Progenitor cell of endocrine pancreas (in vitro differentiated cells): ENCODE results near the gene KCTD19. TPM values are rescaled to one million over a fixed set of nuclear protein-coding genes. Genes with fewer than 3 reads are reported as not detected.

Experiments
- DNase-seq: peaks from one replicate; pipeline ENCODE4 v3.0.0; 2021; ENCODE audit warnings: low spot score; ENCODE audit not compliant: unreplicated experiment
- H3K27ac Mint-ChIP-seq: 2 replicates; pipeline ENCODE4 v1.8.0; 2021; ENCODE audit warnings: mild to moderate bottlenecking, moderate library complexity, mixed read lengths
- H3K27me3 Mint-ChIP-seq: 2 replicates; pipeline ENCODE4 v1.8.0; 2021; ENCODE audit warnings: mixed read lengths
- H3K36me3 Mint-ChIP-seq: 2 replicates; pipeline ENCODE4 v1.8.0; 2022; ENCODE audit warnings: mixed read lengths; ENCODE audit not compliant: insufficient read depth
- H3K4me1 Mint-ChIP-seq: 2 replicates; pipeline ENCODE4 v1.8.0; 2021; ENCODE audit warnings: low read depth, mixed read lengths
- H3K4me3 Mint-ChIP-seq: 2 replicates; pipeline ENCODE4 v1.8.0; 2021; ENCODE audit warnings: low read depth, mild to moderate bottlenecking, moderate library complexity, mixed read lengths
- H3K9me3 Mint-ChIP-seq: 2 replicates; pipeline ENCODE4 v1.8.0; 2021; ENCODE audit warnings: low read depth, mixed read lengths
- total RNA-seq: library from RNA; stranded (reverse); gene quantifications from 2 replicates; pipeline ENCODE4 v1.2.1, GENCODE V29; 2021
- TF ChIP-seq, protein P1 (sequence below): fragments of 200-600 bp; sonication (generic); IDR thresholded peaks from one replicate; pipeline ENCODE4 v1.5.0; 2021; ENCODE audit warnings: antibody characterized with exemption, mild to moderate bottlenecking; ENCODE audit not compliant: unreplicated experiment

Gene KCTD19
- total RNA-seq, 1 donor from 2014 or later: 0.14 TPM

DNA sequence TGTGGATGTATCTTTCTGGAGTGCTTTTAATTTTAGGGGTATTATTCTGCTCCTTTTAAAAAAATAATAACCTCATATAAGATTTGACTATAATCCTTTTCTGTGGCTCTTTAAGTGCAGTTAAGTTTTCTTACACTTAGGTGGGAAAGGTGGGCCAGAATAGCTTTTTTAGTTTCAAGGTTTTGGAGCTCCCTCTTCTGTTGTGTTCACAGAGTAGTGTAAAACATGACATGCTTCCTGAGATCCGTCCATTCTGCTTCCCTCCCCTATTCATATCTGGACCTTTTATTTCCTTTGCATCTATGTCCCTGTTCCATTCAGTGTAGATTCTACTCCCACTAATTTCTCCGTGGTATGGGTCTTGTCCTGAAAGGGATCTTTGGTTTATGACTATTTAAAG lies 12.9 kb upstream of the KCTD19 start:
- Mint-ChIP-seq H3K27ac (no peak overlapping the region), H3K36me3 (peaks cover 2% of the 10 kb centered on the region), H3K27me3 (no peaks in the 10 kb centered on the region), H3K4me3 (no peak overlapping the region), H3K9me3 (peaks cover 13% of the 10 kb centered on the region), H3K4me1 (no peaks in the 10 kb centered on the region)
- TF ChIP-seq, protein P1, sequence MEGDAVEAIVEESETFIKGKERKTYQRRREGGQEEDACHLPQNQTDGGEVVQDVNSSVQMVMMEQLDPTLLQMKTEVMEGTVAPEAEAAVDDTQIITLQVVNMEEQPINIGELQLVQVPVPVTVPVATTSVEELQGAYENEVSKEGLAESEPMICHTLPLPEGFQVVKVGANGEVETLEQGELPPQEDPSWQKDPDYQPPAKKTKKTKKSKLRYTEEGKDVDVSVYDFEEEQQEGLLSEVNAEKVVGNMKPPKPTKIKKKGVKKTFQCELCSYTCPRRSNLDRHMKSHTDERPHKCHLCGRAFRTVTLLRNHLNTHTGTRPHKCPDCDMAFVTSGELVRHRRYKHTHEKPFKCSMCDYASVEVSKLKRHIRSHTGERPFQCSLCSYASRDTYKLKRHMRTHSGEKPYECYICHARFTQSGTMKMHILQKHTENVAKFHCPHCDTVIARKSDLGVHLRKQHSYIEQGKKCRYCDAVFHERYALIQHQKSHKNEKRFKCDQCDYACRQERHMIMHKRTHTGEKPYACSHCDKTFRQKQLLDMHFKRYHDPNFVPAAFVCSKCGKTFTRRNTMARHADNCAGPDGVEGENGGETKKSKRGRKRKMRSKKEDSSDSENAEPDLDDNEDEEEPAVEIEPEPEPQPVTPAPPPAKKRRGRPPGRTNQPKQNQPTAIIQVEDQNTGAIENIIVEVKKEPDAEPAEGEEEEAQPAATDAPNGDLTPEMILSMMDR: no peak
- DNase-seq: no peak

DNA sequence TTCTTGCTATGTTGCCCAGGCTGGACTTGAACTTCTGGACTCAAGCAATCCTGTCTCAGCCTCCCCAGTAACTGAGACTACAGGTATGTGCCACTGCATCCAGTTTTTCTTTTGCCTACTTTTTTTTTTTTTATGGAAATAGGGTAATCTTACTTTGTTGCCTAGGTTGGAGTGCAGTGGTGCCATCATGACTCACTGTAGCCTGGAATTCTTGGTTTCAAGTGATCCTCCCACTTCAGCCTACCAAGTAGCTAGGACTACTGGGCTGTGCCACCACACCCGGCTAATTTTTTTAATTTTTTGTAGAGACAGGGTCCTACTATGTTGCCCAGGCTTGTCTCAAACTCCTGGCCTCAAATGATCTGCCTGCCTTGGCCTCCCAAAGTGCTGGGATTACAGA lies 10.1 kb upstream of the KCTD19 start:
- peaks cover 13% of the 10 kb centered on the region for H3K9me3 Mint-ChIP-seq
- no peak overlapping the region for H3K27ac Mint-ChIP-seq
- no peaks in the 10 kb centered on the region for H3K27me3 Mint-ChIP-seq
- H3K36me3 Mint-ChIP-seq: peaks cover 2% of the 10 kb centered on the region
- H3K4me1 Mint-ChIP-seq: no peaks in the 10 kb centered on the region
- no peak for DNase-seq
- H3K4me3 Mint-ChIP-seq: no peak overlapping the region
- TF ChIP-seq, protein P1: no peak

DNA sequence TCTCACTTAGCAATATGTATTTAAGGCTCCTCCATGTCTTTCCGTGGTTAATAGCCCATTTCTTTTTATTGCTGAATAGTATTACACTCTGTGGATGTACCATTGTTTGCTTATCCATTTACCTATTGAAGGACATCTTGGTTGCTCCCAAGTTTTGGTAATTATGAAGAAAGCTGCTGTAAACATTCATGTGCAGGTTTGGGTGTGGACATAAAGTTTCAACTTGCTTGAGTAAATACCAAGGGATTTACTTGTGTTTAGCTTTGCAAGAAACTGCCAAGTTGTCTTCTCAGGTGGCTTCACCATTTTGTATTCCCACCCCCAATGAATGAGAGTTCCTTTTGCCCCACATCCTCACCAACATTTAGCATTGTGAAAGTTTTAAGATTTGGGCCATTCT lies 9.6 kb upstream of the KCTD19 start:
- Mint-ChIP-seq H3K4me3 (no peak overlapping the region), H3K9me3 (peaks cover 13% of the 10 kb centered on the region), H3K27me3 (no peaks in the 10 kb centered on the region), H3K4me1 (no peaks in the 10 kb centered on the region), H3K27ac (no peak overlapping the region), H3K36me3 (peaks cover 2% of the 10 kb centered on the region)
- DNase-seq: no peak
- TF ChIP-seq, protein P1: no peak

DNA sequence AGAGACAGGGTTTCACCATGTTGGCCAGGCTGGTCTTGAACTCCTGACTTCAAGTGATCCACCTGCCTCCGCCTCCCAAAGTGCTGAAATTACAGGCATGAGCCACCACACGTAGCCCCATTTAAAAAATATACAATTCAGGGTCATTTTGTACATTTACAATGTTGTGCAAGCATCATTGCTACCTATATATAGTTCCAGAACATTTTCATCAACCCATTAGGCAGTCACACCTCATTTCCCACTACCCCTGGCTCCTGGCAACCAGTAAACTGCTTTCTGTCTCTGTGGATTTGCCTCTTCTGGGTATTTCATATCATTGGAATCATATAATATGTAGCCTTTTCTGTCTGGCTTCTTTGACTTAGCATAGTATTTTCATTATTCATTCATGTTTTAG lies 6.8 kb upstream of the KCTD19 start:
- peaks cover 13% of the 10 kb centered on the region for H3K9me3 Mint-ChIP-seq
- no peak overlapping the region for H3K4me3 Mint-ChIP-seq
- DNase-seq: no peak
- H3K27ac Mint-ChIP-seq: no peak overlapping the region
- TF ChIP-seq, protein P1: no peak
- peaks cover 3% of the 10 kb centered on the region for H3K4me1 Mint-ChIP-seq
- H3K27me3 Mint-ChIP-seq: no peaks in the 10 kb centered on the region
- peaks cover 2% of the 10 kb centered on the region for H3K36me3 Mint-ChIP-seq

DNA sequence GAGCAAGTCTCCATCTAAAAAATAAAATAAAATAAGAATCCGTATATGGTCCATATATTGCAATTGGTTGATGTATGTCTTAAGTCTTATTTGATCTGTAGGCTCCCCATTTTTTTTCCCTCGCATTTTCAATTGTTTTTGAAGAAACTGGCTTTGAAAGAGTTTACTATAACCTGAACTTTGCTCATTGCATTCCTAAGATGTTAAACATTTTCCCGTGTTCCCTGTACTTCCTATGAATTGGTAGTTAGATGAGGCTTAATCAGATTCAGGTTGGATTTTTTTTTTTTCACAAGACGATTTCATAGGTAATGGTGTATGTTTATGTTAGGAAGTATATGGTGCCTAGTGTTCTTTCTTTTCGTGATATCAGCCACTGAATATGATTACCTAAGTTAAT lies 3.4 kb upstream of the KCTD19 start:
- peaks cover 4% of the 10 kb centered on the region for H3K9me3 Mint-ChIP-seq
- H3K36me3 Mint-ChIP-seq: no peaks in the 10 kb centered on the region
- TF ChIP-seq, protein P1: no peak
- H3K27me3 Mint-ChIP-seq: peaks cover 4% of the 10 kb centered on the region
- DNase-seq: no peak
- H3K4me3 Mint-ChIP-seq: no peak overlapping the region
- peaks cover 9% of the 10 kb centered on the region for H3K4me1 Mint-ChIP-seq
- H3K27ac Mint-ChIP-seq: no peak overlapping the region
